Upper lobe of left lung (tissue), 6 donors: ENCODE results near the gene CKS2. TPM values are rescaled to one million over a fixed set of nuclear protein-coding genes. Genes with fewer than 3 reads are reported as not detected.

Source experiments
- ATAC-seq, 2 donors: fragments of 200-7000 bp; cut with Tn5 transposase; one replicate each; pipeline ENCODE4 v1.9.1; 2022; ENCODE audit warnings: mild to moderate bottlenecking in 2 of 2, moderate library complexity in 2 of 2; ENCODE audit not compliant: low FRiP score in 2 of 2
- DNase-seq, 2 donors: peaks; one replicate each; pipeline ENCODE4 v3.0.0-alpha.2; 2019 to 2020
- H3K27ac ChIP-seq, 4 donors: fragments of 200-600 bp; sonication (generic); one replicate each; pipeline ENCODE4 v1.5.1; 2016 to 2019
- H3K27me3 ChIP-seq, 4 donors: fragments of 200-600 bp; sonication (generic); one replicate each; pipeline ENCODE4 v1.5.1; 2017 to 2019
- H3K36me3 ChIP-seq, 4 donors: fragments of 200-600 bp; sonication (generic); one replicate each; pipeline ENCODE4 v1.5.1; 2016 to 2019
- H3K4me1 ChIP-seq, 4 donors: fragments of 200-600 bp; sonication (generic); one replicate each; pipeline ENCODE4 v1.5.1; 2018 to 2019
- H3K4me3 ChIP-seq, 4 donors: fragments of 200-600 bp; sonication (generic); one replicate each; pipeline ENCODE4 v1.5.1; 2017 to 2019; ENCODE audit warnings: mild to moderate bottlenecking in 2 of 4, moderate library complexity in 1 of 4
- H3K9me3 ChIP-seq, 4 donors: fragments of 200-600 bp; sonication (generic); one replicate each; pipeline ENCODE4 v1.5.1; 2018 to 2019
- CTCF ChIP-seq, 6 experiments: fragments of 450-650 bp in 4 of 6; fragments of 200-600 bp in 2 of 6; sonication (generic) in 2 of 6; IDR thresholded peaks; one replicate each; pipeline ENCODE4 v1.5.1; 2016 to 2019; ENCODE audit warnings: antibody characterized with exemption in 6 of 6
- EP300 ChIP-seq, 4 donors: sonication (generic); formaldehyde crosslinking; IDR thresholded peaks; one replicate each; pipeline ENCODE4 v1.5.1; 2017; ENCODE audit warnings: antibody characterized with exemption in 4 of 4, control low read depth in 2 of 4
- POLR2A ChIP-seq, 4 donors: fragments of 450-650 bp; IDR thresholded peaks; one replicate each; pipeline ENCODE4 v1.5.1; 2016 to 2017; ENCODE audit warnings: antibody characterized with exemption in 4 of 4, mild to moderate bottlenecking in 2 of 4
- POLR2AphosphoS5 ChIP-seq, 2 donors: sonication (generic); formaldehyde crosslinking; IDR thresholded peaks; one replicate each; pipeline ENCODE4 v1.5.1; 2017; ENCODE audit warnings: antibody characterized with exemption in 2 of 2
- WGBS, 2 donors: methylation state at CpG; one replicate each; pipeline ENCODE4 v1.1.5; 2017 to 2018; 5-methylcytosine and 5-hydroxymethylcytosine counted together
- total RNA-seq, 6 donors: library from RNA; depleted of rRNA in 4 of 6; stranded (reverse); fragments of >200 nt in 4 of 6; gene quantifications; one replicate each; pipeline versions ENCODE4 v1.1.0 to v1.2.1, GENCODE V29; 2016 to 2021
- donor health status: DM: no; HTN: no; CAD: no; lungs with moderate emphysema.
- donor health status: DM: no; HTN: yes; CAD: no; lungs with severe emphysema.

The CKS2 gene
- total RNA-seq, 6 donors from 2014 or later: 13.0 to 107 (median 22.7) TPM

GRCh38 chr9:89328064-89328463, 17.1 kb downstream of the CKS2 start:
- H3K9me3 ChIP-seq: no peaks in the 10 kb centered on the region
- no peak overlapping the region for H3K4me3 ChIP-seq
- TF ChIP-seq EP300 (IDR thresholded peaks at IDR 0.05) (no peak), POLR2AphosphoS5 (IDR thresholded peaks at IDR 0.05) (no peak), POLR2A (IDR thresholded peaks at IDR 0.05) (no peak), CTCF (IDR thresholded peaks at IDR 0.05) (no peak)
- no peak overlapping the region for H3K27ac ChIP-seq
- no peaks in the 10 kb centered on the region for H3K27me3 ChIP-seq
- WGBS, 2 donors: 86 to 90% methylated on average over 8 of the region's 8 CpGs
- no peak for ATAC-seq
- DNase-seq: no peak
- peaks cover 0 to 10% (median 4%) of the 10 kb centered on the region in 4 donors for H3K4me1 ChIP-seq
- peaks cover 23 to 76% (median 47%) of the 10 kb centered on the region in 4 donors for H3K36me3 ChIP-seq

GRCh38 chr9:89329917-89330316, 18.9 kb downstream of the CKS2 start:
- H3K27ac ChIP-seq: no peak overlapping the region
- H3K36me3 ChIP-seq: peaks cover 30 to 95% (median 65%) of the 10 kb centered on the region in 4 donors
- no peak for DNase-seq
- no peak for ATAC-seq
- H3K4me1 ChIP-seq: no peaks in the 10 kb centered on the region
- no peak overlapping the region for H3K4me3 ChIP-seq
- H3K9me3 ChIP-seq: no peaks in the 10 kb centered on the region
- TF ChIP-seq EP300 (IDR thresholded peaks at IDR 0.05): no peak
- TF ChIP-seq CTCF (IDR thresholded peaks at IDR 0.05): no peak
- TF ChIP-seq POLR2A (IDR thresholded peaks at IDR 0.05): no peak
- no peak for TF ChIP-seq POLR2AphosphoS5 (IDR thresholded peaks at IDR 0.05)
- H3K27me3 ChIP-seq: no peaks in the 10 kb centered on the region

GRCh38 chr9:89330513-89330912, 19.5 kb downstream of the CKS2 start:
- peaks cover 31 to 100% (median 70%) of the 10 kb centered on the region in 4 donors for H3K36me3 ChIP-seq
- no peaks in the 10 kb centered on the region for H3K4me1 ChIP-seq
- H3K27me3 ChIP-seq: no peaks in the 10 kb centered on the region
- DNase-seq (no peak), ATAC-seq (no peak)
- H3K4me3 ChIP-seq: no peak overlapping the region
- 98% methylated on average over 7 of the region's 7 CpGs for WGBS, 2 donors
- no peaks in the 10 kb centered on the region for H3K9me3 ChIP-seq
- no peak overlapping the region for H3K27ac ChIP-seq
- TF ChIP-seq CTCF (IDR thresholded peaks at IDR 0.05) (no peak), EP300 (IDR thresholded peaks at IDR 0.05) (no peak), POLR2AphosphoS5 (IDR thresholded peaks at IDR 0.05) (no peak), POLR2A (IDR thresholded peaks at IDR 0.05) (no peak)

GRCh38 chr9:89339807-89340206, 28.8 kb downstream of the CKS2 start:
- Histone ChIP-seq H3K27me3 (no peaks in the 10 kb centered on the region), H3K4me3 (no peak overlapping the region), H3K9me3 (no peaks in the 10 kb centered on the region), H3K27ac (no peak overlapping the region), H3K36me3 (peaks cover 20 to 99% (median 59%) of the 10 kb centered on the region in 4 donors), H3K4me1 (no peaks in the 10 kb centered on the region)
- 51 to 67% methylated on average over 2 of the region's 2 CpGs for WGBS, 2 donors
- DNase-seq: no peak
- no peak for ATAC-seq
- TF ChIP-seq POLR2AphosphoS5 (IDR thresholded peaks at IDR 0.05): no peak

GRCh38 chr9:89340332-89340731, 29.3 kb downstream of the CKS2 start:
- no peak for TF ChIP-seq CTCF (IDR thresholded peaks at IDR 0.05)
- TF ChIP-seq POLR2A (IDR thresholded peaks at IDR 0.05): no peak
- no peak for TF ChIP-seq EP300 (IDR thresholded peaks at IDR 0.05)
- no peak for TF ChIP-seq POLR2AphosphoS5 (IDR thresholded peaks at IDR 0.05)
- H3K36me3 ChIP-seq: peaks cover 18 to 99% (median 59%) of the 10 kb centered on the region in 4 donors

More at GRCh38 chr9:89340332-89340731, 29.3 kb downstream of the CKS2 start:
- H3K27ac ChIP-seq: no peak overlapping the region
- WGBS, 2 donors: 76 to 80% methylated on average over 3 of the region's 3 CpGs
- no peaks in the 10 kb centered on the region for H3K4me1 ChIP-seq
- H3K9me3 ChIP-seq: no peaks in the 10 kb centered on the region
- H3K4me3 ChIP-seq: no peak overlapping the region
- DNase-seq (no peak), ATAC-seq (no peak)
- H3K27me3 ChIP-seq: no peaks in the 10 kb centered on the region
